Mesothelial cell of epicardium (in vitro differentiated cells): Measurements from ENCODE around the gene TMEM129. TPM values are rescaled to one million over a fixed set of nuclear protein-coding genes. Genes with fewer than 3 reads are reported as not detected.

Experiments used
- DNase-seq, 2 experiments: peaks; one replicate each; pipeline ENCODE4 v3.0.0; 2021; ENCODE audit warnings: low spot score in 2 of 2; ENCODE audit not compliant: unreplicated experiment in 2 of 2
- H3K27ac Mint-ChIP-seq: 2 replicates; pipeline ENCODE4 v1.8.0; 2021; ENCODE audit warnings: mixed read lengths
- H3K27me3 Mint-ChIP-seq: 2 replicates; pipeline ENCODE4 v1.8.0; 2021; ENCODE audit warnings: low read depth, mixed read lengths
- H3K36me3 Mint-ChIP-seq: 2 replicates; pipeline ENCODE4 v1.8.0; 2021; ENCODE audit warnings: mixed read lengths
- H3K4me1 Mint-ChIP-seq: 2 replicates; pipeline ENCODE4 v1.8.0; 2021; ENCODE audit warnings: mixed read lengths
- H3K4me3 Mint-ChIP-seq: 2 replicates; pipeline ENCODE4 v1.8.0; 2021; ENCODE audit warnings: mild to moderate bottlenecking, moderate library complexity, mixed read lengths
- H3K9me3 Mint-ChIP-seq: 2 replicates; pipeline ENCODE4 v1.8.0; 2021; ENCODE audit warnings: mixed read lengths
- CTCF ChIP-seq: fragments of 200-600 bp; sonication (generic); IDR thresholded peaks from one replicate; pipeline ENCODE4 v1.5.0; 2021; ENCODE audit warnings: antibody characterized with exemption; ENCODE audit not compliant: unreplicated experiment
- total RNA-seq: library from RNA; stranded (reverse); gene quantifications from 3 replicates; pipeline ENCODE4 v1.2.1, GENCODE V29; 2021

The TMEM129 gene
- total RNA-seq, 1 donor from 2014 or later, result 37.8 TPM

DNA sequence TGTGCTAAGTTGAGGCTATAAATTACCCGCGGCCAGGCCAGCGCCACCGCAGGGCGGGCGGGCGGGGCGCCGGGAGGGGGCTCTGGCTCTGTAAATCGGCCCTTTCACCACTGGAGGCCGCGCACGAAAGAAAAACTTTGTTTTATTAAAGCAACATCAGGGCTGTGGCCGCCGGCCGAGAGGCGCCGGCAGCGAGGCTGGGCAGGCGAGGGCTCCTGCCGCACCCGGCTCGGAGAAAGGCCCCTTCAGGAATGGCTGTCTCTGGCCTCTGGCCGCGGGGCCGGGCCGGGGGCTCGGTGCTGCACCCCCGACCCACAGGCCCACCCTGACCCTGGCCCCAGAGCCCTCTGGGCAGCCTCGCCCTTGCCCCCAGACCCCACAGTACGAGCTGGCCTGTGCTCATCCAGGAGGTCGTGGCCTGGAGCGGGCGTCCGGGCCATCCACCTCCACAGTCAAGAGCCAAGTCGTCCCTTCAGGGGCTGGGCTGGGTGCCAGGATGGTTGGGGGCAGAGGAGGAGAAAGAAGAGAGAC, 42.5 kb upstream of the TMEM129 start:
- H3K9me3 Mint-ChIP-seq, result no peaks in the 10 kb centered on the region
- DNase-seq, result no peak
- H3K27me3 Mint-ChIP-seq, result no peaks in the 10 kb centered on the region
- H3K4me1 Mint-ChIP-seq, result peaks cover 24% of the 10 kb centered on the region
- no peak overlapping the region for H3K4me3 Mint-ChIP-seq
- no peaks in the 10 kb centered on the region for H3K36me3 Mint-ChIP-seq
- H3K27ac Mint-ChIP-seq, result no peak overlapping the region
- TF ChIP-seq CTCF, result no peak

- Mint-ChIP-seq H3K27me3 (no peaks in the 10 kb centered on the region), H3K9me3 (no peaks in the 10 kb centered on the region), H3K4me3 (no peak overlapping the region), H3K27ac (no peak overlapping the region), H3K36me3 (no peaks in the 10 kb centered on the region), H3K4me1 (peaks cover 18% of the 10 kb centered on the region)
- TF ChIP-seq CTCF, result peak; percentile 15
- no peak for DNase-seq
Measured at GRCh38 chr4:1763070-1763549, 42.0 kb upstream of the TMEM129 start.

DNA sequence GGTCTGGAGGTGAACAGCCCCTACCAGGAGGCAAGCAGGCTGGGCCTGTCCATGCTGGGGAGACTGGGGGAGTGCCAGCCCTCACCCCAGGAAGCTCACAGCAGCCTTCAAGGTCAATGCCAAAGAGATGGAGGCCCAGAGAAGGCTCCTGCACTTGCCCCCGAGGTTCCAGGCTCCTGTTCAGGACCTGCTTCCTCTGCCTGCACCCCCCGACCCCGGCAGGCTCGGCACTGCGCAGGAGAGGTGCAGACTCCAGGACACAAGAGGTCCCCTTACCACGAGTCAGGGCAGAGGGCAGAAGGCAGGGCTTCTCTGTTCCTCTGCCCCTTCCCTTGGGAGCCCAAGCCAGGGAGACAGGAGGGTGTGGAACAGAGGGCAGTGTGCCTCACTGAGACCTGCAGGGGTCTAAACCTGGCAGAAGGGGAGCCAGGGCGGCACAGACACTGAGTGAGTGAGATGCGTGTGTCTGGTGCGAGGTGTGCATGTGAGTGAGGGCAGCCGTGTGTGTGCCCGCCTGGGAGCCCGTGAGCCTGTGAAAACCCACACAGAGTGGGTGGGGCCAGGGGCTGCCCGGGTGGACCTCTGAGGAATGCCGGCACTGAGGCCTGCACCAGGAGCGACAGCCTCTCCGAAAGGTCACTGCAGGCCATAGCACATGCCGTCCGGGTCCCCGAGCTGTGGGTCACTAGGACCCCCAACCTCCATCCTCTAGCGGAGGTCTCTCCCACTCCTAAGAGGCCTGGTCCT, 41.3 kb upstream of the TMEM129 start:
- TF ChIP-seq CTCF, result no peak
- H3K9me3 Mint-ChIP-seq, result no peaks in the 10 kb centered on the region
- no peak for DNase-seq
- peaks cover 15% of the 10 kb centered on the region for H3K4me1 Mint-ChIP-seq
- no peak overlapping the region for H3K27ac Mint-ChIP-seq
- H3K27me3 Mint-ChIP-seq, result no peaks in the 10 kb centered on the region
- no peak overlapping the region for H3K4me3 Mint-ChIP-seq
- no peaks in the 10 kb centered on the region for H3K36me3 Mint-ChIP-seq

DNA sequence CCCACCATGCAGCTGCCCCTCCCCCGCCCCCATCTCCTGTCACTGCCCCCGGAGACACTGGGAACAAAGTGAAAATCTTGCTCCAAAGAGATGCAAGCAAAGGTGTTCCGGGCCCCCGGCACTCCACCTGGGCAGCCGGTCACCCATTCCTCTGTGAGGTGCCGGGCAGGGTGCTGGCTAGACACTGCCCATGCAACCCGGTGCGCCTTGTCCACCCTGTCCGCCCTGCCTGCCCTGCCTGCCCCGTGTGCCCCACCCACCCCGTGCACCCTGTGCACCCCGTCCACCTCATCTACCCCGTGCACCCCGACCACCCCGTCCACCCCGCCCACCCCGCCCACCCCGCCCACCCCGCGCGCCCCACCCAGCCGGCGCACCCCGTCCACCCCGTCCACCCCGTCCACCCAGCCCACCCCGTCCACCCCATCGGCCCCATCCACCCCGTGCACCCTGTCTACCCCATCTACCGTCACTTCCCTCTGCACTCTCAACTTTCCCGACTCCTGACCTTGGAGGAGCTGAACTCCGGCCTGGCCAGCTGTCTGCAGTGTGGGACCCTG, 40.1 kb upstream of the TMEM129 start:
- Mint-ChIP-seq H3K36me3 (no peaks in the 10 kb centered on the region), H3K9me3 (no peaks in the 10 kb centered on the region), H3K27ac (no peak overlapping the region), H3K4me3 (no peak overlapping the region), H3K27me3 (no peaks in the 10 kb centered on the region), H3K4me1 (peaks cover 15% of the 10 kb centered on the region)
- no peak for TF ChIP-seq CTCF
- DNase-seq, result no peak

DNA sequence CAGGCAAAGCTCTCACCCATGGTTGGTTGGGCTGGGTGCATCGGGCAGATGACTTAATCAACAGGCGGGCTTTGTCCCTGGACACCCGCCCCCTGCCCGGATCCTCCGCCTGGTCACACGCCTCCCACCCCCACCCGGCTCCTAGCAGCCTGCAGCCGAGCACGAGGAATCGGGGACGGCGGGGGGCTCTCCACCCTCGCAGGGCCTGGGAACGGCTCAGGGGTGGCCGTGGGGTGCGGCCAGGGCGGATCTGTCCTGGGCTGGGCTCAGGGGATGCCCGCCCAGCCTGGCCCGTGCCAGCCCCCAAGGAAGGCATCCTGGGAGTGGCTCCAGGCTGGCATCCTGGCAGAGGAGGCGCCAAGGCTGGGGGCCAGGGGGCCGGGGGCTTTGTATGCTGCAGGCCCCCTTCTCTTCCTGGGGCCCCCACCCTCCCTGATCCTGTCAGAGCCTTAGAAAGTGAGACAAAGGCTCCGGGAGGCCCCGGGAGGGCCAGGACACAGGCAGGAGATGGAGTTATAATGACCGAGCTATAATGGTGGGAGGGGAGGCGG, 39.5 kb upstream of the TMEM129 start:
- H3K36me3 Mint-ChIP-seq, result no peaks in the 10 kb centered on the region
- no peak for DNase-seq
- no peaks in the 10 kb centered on the region for H3K9me3 Mint-ChIP-seq
- no peak overlapping the region for H3K27ac Mint-ChIP-seq
- TF ChIP-seq CTCF, result no peak
- no peak overlapping the region for H3K4me3 Mint-ChIP-seq
- H3K27me3 Mint-ChIP-seq, result no peaks in the 10 kb centered on the region
- peaks cover 16% of the 10 kb centered on the region for H3K4me1 Mint-ChIP-seq
